ENCODE data around the gene CASZ1.

- TF ChIP-seq SP1 (IDR thresholded peaks at IDR 0.05; ENCODE audit: low read depth, low read length), result no peak
- no peak for TF ChIP-seq POLR2A (IDR thresholded peaks at IDR 0.05; ENCODE audit: low read depth, low read length)
- TF ChIP-seq FOS (IDR thresholded peaks at IDR 0.05; ENCODE audit: borderline replicate concordance, extremely low read depth, insufficient read length), result no peak
- no peak for TF ChIP-seq TCF12 (IDR thresholded peaks at IDR 0.05; ENCODE audit: low read depth, low read length)
- TF ChIP-seq SIN3A (IDR thresholded peaks at IDR 0.05; ENCODE audit: low read depth, low read length), result no peak
- no peak for TF ChIP-seq MYC (IDR thresholded peaks at IDR 0.05; ENCODE audit: insufficient read depth, insufficient read length, insufficient replicate concordance, low read length, severe bottlenecking)
- no peak for TF ChIP-seq IKZF2 (IDR thresholded peaks at IDR 0.05)
- TF ChIP-seq, protein P1, sequence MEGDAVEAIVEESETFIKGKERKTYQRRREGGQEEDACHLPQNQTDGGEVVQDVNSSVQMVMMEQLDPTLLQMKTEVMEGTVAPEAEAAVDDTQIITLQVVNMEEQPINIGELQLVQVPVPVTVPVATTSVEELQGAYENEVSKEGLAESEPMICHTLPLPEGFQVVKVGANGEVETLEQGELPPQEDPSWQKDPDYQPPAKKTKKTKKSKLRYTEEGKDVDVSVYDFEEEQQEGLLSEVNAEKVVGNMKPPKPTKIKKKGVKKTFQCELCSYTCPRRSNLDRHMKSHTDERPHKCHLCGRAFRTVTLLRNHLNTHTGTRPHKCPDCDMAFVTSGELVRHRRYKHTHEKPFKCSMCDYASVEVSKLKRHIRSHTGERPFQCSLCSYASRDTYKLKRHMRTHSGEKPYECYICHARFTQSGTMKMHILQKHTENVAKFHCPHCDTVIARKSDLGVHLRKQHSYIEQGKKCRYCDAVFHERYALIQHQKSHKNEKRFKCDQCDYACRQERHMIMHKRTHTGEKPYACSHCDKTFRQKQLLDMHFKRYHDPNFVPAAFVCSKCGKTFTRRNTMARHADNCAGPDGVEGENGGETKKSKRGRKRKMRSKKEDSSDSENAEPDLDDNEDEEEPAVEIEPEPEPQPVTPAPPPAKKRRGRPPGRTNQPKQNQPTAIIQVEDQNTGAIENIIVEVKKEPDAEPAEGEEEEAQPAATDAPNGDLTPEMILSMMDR (IDR thresholded peaks at IDR 0.05 in 2 of 3, conservative IDR thresholded peaks at IDR 0.05 in 1 of 3; ENCODE audit: control insufficient read depth in 2 of 3, extremely low read depth in 1 of 3, insufficient read depth in 1 of 3, low read depth in 3 of 3, low read length in 3 of 3), result no peak
- TF ChIP-seq, protein P2, sequence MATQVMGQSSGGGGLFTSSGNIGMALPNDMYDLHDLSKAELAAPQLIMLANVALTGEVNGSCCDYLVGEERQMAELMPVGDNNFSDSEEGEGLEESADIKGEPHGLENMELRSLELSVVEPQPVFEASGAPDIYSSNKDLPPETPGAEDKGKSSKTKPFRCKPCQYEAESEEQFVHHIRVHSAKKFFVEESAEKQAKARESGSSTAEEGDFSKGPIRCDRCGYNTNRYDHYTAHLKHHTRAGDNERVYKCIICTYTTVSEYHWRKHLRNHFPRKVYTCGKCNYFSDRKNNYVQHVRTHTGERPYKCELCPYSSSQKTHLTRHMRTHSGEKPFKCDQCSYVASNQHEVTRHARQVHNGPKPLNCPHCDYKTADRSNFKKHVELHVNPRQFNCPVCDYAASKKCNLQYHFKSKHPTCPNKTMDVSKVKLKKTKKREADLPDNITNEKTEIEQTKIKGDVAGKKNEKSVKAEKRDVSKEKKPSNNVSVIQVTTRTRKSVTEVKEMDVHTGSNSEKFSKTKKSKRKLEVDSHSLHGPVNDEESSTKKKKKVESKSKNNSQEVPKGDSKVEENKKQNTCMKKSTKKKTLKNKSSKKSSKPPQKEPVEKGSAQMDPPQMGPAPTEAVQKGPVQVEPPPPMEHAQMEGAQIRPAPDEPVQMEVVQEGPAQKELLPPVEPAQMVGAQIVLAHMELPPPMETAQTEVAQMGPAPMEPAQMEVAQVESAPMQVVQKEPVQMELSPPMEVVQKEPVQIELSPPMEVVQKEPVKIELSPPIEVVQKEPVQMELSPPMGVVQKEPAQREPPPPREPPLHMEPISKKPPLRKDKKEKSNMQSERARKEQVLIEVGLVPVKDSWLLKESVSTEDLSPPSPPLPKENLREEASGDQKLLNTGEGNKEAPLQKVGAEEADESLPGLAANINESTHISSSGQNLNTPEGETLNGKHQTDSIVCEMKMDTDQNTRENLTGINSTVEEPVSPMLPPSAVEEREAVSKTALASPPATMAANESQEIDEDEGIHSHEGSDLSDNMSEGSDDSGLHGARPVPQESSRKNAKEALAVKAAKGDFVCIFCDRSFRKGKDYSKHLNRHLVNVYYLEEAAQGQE (IDR thresholded peaks at IDR 0.05; ENCODE audit: low read depth, low read length), result no peak
- no peak for TF ChIP-seq EZH2 (IDR thresholded peaks at IDR 0.05; ENCODE audit: borderline replicate concordance, control insufficient read depth, low read depth, low read length)
- no peak for TF ChIP-seq CREM (IDR thresholded peaks at IDR 0.05; ENCODE audit: low read depth)
Measured at GRCh38 chr1:10833630-10834557, 37.4 kb upstream of the CASZ1 start.
